NCI-H345 treated with DMSO at 0.1 percent for 48 hours (cell line): ENCODE results near the gene RAPSN.

Source experiments
- DNase-seq: peaks from one replicate; lab custom pipeline; 2025; ENCODE audit not compliant: unreplicated experiment; lab: John Stamatoyannopoulos, UW

The RAPSN gene

GRCh38 chr11:47434011-47434786, 14.7 kb downstream of the RAPSN start:
- DNase-seq = no peak

GRCh38 chr11:47433157-47433556, 15.8 kb downstream of the RAPSN start:
- no peak for DNase-seq

- DNase-seq = no peak
These were observed 17.4 kb downstream of the RAPSN start for GRCh38 chr11:47431356-47432083.

DNA sequence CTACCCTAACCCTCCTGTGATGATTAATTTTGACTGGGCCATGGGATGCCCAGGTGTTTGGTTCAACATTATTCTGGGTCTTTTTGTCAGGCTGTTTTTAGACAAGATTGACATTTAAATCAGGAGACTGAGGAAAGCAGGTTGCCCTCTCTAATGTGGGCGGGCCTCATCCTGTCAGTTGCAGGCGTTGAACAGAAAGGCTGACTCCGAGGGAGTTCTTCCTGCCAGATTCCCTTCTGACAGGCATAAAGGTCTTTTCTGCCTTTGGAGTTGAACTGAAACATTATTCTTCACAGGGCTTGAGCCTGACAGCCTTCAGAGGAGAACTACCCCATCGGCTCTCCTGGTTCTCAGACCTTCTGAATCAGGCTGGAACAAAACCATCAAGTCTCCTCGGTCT, 18.4 kb downstream of the RAPSN start:
- DNase-seq = no peak

GRCh38 chr11:47426062-47426956, 22.6 kb downstream of the RAPSN start, which contains the start of gene PSMC3:
Gene PSMC3 (minus strand): TSS chr11:47426439. CDS start chr11:47426279, 160 bp downstream.
- peak; percentile 85 for DNase-seq

DNA sequence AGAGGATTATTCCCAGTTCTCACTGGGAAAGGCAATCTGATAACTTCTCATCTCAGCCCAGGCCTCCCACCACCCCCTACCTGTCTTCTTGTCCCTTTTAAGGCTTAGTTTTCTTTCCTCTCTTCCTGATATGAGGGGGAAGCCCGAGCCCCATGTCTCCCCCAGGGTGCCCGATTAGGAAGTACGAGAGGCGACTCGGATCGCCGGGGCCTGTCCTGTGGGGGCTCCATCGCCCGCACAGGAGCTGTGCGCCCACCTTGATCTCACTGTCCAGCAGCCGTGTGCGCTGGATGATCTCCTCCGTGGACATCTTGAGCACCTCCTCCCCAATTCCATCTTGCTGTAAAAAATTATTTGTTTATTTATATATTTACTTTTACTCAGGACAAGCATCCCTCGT, 23.3 kb downstream of the RAPSN start:
- DNase-seq = no peak

DNA sequence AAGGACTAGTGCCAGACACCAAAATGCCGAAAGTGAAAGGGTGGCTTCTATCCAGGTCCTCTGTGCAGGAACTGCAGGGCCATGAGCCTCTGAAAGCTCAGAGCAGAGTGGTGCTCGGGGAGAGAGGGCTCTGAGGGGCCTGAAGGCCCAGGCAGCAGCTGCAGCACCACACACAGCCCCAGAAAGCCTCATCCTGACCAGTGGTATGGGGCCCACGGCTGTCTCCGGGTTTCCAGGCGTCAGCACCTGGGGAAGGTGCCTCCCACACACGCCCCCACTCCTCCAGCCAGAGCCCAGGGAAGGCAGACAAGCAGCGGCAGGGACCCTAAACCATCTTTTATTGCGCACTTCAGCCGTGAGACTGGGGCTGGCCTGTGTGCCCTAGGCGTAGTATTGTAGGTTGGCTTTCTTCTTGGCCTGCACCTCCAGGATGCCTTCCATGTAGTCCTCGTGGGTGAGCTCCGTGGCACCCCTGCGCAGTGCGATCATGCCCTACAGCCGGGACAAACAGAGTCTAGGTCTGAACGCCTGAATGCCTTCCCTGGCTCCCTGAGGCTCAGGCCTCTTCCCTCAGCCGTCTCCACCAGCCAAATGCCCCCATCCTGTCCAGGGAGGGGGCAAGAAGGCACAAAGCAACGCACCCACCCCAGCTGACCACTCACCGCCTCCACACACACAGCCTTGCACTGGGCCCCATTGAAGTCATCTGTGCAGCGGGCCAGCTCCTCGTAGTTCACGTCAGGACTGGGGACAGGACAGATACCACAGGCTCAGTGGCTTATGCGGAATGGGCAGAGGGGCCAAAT, 30.3 kb downstream of the RAPSN start:
- no peak for DNase-seq

DNA sequence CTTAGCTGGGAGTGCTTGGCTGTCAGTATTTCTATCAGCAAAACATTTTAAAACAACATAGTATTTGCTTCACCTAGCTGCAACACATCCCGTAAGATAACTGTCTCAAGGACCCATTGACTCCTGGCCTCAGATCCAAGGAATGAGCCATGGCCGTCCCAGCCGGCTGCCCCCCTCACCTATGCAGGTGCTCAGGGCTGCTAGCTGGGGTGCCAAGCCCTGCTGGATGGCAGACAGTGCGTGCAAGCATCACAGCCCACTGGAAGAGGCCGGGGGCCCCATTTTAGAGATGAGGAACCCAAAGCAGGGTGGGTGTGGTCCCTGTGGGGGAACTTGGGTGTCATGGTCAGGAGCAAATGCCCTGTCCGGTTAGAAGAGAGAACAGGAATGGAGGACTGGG, 31.2 kb downstream of the RAPSN start:
- no peak for DNase-seq

DNA sequence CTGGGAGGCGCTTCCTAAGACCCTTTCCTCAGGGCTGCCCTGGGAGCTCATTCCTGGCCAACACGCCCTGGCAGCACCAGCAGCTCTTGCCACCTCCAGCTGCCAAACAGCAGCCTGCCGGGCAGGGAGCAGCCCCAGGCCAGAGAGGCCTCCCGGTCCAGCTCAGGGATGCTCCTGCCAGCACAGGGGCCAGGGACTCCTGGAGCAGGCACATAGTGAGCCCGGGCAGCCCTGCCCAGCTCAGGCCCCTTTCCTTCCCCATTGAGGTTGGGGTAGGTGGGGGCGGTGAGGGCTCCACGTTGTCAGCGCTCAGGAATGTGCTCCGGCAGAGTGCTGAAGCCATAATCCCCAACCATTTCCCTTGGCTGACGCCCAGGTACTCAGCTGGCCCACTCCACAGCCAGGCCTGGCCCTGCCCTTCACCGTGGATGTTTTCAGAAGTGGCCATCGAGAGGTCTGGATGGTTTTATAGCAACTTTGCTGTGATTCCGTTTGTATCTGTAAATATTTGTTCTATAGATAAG, 32.9 kb downstream of the RAPSN start:
- no peak for DNase-seq

- DNase-seq = no peak
These were observed 33.7 kb downstream of the RAPSN start for GRCh38 chr11:47415091-47415854.

GRCh38 chr11:47414685-47415070, 34.3 kb downstream of the RAPSN start:
- DNase-seq = no peak

DNA sequence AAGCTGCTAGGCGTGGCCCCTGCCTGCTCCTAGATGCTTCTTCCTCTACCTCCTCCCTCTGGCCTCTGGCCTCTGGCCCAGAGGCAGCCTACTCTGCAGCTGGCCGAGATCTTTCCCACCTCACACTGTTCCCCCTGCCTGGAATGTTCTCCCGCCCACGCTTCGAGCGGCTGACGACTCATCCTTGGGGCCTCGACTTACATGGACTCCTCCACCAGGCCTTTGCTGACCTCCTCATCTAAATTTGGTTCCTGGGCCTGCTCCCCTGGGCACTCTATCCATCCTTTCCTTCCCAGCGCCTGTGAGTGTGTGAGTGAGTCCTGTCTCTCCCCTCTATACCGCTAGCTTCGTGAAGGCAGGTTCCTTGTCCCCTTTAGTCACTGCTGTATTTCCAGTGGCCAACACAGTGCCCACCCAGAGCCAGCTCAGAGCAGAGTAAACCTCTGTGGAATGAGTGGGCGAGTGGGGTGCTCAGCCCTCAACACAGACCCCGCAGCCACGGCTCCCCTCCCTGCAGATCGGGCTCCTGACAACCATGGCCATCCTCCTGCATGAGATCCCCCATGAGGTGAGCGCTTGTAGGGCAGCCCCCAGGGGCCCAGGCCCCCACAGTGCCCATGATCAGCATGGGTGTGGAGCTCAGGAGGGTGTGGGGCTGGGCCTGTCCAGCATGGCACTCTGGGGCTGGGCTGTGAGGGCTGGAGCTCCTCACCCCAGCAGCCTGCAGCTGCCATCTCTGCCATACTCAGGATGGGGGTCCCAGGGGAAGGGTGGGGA, 34.8 kb downstream of the RAPSN start:
- DNase-seq = no peak

DNA sequence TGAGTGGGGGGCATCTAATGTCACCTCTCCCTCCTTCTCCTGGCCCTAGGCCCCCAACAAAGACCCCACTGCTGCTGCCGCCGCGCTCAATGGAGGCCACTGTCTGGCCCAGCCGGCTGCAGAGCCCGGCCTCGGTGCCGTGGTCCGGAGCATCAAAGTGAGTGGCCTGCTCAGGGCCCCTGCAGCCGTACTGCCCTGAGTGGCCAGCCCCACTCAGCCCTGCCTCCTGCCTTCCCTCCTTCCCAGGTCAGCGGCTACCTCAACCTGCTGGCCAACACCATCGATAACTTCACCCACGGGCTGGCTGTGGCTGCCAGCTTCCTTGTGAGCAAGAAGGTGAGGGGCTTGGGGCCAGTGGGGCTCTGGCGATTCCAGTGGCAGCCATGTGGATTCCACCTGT, 35.6 kb downstream of the RAPSN start:
- DNase-seq = no peak

DNA sequence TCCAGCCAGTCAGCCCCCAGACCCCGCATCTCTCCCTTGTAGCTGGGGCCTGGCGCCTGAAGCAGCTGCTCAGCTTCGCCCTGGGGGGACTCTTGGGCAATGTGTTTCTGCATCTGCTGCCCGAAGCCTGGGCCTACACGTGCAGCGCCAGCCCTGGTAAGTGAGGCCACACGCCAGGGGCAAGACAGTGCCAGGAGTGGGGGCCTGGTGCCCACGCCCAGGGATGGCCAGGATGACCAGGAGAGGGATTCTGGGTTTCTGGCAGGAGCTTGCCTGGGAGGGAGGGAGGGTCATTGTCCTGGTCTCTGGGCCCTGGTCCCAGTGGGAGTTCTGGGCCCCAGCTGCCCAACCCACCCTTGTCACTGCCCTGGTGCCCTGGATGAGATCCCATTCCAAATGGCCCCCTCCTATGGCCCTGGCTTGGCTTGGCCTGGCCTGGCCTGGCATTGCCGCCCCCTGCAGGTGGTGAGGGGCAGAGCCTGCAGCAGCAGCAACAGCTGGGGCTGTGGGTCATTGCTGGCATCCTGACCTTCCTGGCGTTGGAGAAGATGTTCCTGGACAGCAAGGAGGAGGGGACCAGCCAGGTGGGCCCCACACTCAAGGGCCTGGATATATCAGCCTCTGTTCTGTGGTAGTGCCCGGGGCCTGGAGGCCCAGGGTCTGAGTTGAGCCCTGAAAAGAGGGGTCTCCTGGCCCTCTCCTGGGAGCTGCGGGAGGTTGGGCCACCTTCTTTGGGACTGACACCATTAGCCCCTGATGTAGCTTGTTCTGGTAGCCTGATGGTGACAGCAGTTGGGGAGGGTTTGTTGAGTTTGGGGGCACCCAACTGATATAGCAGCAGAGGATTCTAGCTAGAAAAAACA, 36.8 kb downstream of the RAPSN start:
- DNase-seq = no peak

DNA sequence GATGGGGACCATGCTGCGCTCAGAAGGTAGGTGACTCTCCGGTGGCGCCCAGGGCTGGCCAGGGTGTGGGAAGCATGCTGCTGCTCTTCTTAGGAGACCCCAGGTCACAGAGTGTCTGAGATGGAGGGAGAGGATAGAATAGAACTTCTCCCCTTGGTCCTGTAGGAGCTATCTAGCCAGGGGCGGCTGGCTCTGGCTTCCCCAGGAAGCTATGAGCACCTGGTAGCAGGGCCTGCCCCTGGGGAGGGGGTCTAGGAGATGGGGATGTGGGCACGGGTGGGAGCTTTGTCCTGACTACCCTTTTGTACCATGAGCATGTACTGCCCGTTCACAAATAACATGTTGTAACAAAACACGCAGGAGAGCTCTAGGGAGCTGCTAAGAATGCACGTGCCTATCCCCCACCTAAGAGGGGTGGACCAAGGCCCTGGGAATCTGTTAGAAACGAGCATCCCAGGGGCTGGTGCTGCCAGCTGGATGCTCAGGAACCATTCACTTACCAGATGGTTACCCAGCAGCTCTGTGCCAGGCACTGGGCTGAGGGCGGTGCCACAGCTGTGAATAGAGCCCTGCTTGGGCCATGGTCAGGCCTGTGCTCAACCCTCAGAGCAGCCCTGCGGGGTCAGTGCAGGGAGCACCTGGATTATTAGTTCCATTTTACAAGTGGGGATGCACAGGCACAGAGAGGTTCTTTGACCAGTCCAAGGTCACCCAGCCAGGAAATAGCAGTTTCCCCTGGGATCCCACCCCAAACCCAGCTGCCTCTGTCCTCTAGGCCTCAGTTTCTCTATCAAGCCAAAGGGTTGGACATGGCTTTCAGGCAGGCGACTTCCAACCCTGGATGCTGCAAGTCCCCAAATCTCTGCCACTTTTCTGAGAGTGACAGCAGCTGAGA, 38.3 kb downstream of the RAPSN start:
- no peak for DNase-seq

DNA sequence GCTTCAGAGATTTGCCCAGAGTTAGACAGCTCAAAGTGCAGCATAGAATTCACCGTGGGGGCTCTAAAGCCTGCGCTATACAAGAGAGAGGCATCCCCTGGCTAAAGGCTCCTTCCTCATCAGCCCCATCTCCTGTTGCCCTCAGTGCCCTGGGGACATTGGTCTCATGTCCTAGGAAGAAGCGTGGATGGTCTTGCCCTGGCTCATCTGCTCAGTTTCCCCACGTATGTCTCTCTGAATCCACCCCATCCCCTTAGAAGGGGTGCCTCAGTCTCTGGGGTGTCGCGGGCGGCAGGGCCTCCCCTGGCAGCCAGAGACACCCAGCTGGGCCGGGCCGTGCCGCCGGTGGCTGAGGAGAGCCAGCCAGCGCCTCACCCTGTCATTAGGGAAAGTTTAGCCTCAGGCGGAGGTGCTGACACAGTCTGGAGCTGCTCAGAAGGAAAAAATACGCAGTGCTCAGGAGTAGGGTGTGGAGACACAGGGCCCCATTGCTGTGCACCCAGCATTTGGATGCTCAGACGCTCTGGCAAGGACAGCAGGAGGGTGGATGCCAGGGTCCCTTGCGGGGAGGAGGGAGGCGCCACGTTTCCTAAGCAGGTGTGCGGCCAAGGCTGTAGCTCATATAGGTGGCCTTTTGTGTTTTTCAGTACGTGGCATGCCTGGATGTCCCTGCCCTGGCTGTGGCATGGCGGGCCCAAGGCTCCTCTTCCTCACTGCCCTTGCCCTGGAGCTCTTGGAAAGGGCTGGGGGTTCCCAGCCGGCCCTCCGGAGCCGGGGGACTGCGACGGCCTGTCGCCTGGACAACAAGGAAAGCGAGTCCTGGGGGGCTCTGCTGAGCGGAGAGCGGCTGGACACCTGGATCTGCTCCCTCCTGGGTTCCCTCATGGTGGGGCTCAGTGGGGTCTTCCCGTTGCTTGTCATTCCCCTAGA, 39.2 kb downstream of the RAPSN start:
- DNase-seq = no peak
